HG02642 (cell line): ENCODE data around the gene TTYH3.

Source experiments
- ATAC-seq: cut with Tn5 transposase; IDR thresholded peaks from one replicate; pipeline ENCODE4 v1.9.1; 2021; ENCODE audit warnings: mild to moderate bottlenecking; ENCODE audit not compliant: unreplicated experiment, poor library complexity

The TTYH3 gene

DNA sequence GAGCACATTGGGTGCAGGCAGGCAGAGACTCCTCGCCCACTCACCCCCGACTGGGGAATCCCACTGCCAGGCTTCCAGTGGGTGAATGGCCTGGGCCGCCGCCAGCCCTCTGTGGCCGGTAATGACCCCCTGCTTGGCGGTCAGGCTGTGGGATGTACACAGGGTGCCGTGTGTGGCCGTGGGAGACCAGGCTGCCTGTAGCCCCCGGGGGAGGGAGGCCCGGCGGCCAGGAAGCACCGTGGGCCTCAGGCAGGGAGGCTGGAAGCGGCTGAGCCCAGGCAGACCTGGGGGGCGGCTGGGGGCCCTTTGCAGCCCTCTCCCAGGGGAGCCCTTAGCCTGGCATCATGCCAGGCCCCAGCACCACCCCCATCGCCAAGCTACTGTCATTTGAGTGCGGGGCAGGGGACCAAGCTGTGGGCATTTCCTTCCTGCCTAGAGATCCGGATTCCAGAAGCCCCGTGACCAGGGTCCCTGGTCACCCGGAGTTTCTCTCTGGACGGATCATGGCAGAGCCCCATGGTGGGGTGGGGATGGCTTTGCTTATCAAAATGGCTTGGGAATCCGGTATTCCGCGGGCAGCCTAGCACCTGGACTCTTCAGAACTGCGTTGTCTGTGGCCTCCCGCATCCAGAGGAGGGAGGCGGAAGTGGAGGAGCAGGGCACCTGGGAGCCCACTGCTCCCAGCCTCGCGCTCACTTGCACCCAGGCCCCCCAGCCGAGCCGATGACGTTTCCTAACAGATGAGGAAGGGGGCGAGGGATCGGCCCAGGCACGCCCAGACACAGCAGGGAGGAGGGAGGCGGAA, 1.1 kb downstream of the TTYH3 start:
- ATAC-seq, result no peak

DNA sequence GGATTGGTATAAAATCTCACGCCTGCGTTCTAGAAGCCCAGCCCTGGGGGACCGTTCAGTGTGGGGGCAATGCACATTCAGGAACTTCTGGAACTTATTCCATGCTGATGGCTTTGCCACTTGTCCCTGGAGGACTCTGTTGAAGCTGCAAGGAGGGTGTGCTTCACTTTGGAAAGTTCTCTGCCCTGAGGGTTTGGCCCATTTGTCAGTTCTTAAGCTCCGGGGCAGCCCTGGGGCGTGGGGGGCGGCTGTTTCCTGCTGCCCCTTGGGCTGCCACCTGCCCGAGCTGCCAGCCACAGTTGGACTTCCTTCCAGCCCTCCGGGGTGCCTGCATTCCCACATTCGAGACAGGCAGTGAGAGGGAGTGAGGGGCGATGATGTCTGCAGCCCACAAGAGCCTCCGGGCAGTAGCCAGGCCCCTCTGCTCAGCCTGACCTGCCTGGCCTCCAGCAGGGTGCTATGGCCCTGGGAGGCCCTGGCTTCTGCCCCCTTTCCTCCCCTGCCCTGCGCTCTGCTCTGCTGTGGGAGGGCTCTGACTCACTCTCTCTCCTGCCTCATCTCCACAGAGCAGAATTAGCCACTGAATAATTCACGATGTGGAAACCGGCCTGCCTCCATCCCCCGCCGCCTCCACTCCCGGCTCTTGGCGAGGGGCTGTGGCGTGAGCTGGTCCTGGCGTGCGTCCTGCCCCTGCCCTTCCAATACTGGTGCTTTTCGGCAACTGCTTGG, 1.9 kb downstream of the TTYH3 start:
- no peak for ATAC-seq

DNA sequence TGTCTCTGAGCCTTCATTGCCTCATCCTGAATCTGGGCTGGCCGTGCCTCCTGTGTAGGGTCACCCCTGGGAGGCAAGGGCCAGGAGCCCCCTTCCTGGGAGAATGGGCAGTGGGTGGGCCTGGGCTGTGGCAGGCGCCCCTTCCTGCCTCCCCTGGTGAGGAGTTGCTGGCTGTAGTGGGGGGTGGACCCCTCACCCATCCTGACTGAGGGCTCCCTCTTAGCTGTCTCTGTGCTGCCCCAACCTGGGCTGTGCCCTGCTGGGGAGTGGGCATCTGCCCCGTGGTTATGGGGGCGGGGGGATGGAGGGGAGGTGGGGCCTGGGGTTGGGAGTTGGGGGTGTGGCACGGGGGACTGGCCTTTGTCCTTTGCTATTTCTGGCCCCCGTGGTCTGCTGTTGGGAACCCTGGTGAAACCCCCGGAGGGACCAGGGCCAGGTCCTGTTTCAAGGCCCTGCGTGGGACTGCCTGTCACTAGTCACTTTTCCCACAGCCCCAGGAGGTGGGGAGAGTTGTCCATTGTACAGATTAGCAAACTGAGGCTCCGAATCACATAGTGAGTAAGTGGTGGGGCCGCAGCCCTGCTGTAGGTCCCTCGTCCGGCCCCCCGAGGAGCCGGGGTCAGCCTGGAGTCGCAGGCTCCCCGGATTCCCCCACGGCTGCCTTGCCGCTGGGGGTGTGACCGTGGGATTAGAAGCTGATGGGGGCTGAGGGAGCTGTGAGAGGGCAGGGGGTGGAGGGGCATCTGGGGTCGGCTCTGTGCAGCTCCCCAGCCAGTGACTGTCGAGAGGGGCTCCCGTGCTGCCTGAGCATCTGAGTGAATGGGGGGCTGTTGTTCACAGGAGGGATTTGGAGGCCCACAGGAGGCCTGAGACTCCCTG, 2.7 kb downstream of the TTYH3 start:
- no peak for ATAC-seq

DNA sequence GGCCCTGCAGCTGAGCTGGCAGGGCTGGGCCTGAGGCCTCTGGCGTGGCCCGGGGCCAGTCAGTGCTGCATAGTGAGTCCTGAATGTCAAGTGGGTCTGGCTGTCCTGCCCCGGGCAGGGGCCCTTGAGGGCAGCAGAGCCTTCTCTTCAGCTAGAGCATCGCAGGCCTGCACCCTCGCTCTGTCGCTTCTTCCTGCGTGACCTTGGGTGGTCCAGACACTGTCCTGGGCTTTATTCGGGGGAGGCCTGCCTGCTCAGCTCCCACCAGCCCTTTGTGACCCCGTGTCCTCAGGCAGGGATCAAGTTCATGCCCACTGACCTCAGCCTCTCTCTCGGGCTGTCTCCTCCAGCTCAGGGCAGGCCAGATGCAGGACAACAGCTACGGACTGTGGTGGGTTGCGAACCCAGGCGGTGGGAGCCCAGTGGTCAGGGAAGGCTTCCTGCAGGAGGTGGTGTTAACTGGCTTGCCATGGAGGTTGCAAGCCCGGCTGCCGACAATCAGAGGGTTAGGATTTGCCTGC, 3.4 kb downstream of the TTYH3 start:
- no peak for ATAC-seq

DNA sequence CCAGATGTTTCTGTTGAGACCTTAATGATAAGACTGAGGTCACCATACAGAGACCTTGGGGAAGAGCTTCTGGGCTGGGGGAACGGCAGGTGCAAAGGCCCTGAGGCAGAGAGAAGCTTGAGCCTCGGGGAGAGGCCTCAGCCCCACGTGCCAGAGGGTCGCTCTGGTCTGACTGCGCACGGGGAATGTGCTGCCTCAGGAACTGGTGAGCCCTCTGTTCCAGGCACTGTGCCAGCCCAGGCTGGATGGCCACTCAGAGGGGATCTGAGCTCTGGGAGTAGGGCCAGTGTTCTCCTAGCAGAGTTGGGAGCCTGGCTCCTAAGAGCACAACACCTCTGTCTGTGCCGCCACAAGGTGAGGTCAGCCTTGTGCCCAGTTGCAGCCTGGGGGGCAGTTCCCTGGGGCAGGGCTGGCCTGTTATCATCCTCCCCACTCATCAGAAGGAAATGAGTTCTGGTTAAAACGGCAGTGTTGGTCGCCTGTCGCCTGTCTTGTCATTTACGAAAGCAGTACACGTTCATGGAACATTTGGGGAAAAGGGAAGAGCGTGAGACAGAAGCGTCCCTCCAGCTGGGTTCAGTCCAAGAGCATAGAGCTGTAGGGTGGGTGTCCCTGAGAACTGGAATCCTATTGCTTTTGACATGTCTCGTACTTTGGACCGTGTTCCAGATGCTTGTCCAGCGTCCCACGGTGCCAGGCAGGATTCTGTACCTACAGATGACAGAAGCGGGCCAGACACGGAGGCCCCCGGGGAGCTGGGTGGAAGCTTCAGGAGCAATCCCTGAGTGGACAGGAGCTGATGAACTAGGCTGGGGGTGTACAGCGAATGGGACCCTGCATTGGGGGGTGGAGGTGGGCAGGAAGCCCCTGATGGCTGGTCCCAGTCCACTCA, 4.3 kb downstream of the TTYH3 start:
- ATAC-seq, result no peak

DNA sequence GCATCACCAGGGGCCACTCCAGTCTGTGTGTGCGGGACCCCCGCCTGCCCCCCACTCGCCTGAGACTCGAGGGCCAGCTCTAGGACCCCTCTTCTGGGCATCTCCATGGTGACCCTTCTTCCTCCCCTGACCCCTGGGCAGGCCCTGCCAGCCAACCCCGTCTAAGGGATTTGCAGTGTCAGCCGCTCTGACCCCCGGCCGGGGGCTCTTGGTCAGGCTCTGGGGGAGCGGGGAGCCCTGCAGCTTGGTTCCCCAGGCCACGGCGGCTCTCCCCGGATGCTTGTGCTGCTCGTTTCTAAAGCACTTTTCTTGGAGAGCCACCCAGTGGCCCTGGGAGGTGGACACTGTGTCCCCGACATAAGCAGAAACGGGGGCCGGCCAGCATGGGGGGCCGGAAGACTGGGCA, 5.3 kb downstream of the TTYH3 start:
- ATAC-seq, result no peak

DNA sequence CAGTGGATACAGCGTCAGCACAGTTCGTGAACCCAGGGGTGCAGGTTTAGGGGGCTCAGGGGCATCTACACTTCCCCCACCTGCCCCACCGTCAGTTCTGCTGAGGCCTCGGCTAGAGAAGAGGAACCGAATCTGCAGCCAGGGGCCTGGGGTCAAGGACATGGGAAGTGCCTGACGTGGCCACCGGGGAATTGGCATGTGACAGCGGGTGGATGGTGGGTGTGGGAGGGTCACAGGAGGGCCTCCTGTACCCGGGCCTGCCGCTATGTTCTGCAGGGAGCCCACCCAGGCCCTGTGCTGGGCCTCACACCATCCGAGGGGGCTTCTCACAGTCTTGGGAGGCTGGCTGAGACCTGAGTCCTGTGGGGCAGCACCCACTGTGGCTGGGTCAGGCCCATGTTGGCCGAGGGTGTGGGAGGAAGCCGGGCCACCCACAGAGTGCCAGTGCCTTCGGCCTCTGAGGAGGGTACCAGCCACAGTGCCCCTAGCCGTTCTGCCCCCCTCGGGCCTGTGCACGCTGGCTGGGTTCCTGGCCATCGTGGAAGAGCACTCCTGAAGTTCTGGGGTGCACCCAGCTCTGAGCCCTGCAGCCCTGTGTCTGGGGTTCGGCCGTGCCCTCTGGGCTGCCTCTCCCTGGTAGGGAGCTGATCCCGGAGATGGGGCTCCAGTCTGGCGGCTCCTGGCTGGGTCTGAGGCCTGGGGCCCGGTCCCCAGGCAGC, 5.9 kb downstream of the TTYH3 start:
- ATAC-seq, result no peak

DNA sequence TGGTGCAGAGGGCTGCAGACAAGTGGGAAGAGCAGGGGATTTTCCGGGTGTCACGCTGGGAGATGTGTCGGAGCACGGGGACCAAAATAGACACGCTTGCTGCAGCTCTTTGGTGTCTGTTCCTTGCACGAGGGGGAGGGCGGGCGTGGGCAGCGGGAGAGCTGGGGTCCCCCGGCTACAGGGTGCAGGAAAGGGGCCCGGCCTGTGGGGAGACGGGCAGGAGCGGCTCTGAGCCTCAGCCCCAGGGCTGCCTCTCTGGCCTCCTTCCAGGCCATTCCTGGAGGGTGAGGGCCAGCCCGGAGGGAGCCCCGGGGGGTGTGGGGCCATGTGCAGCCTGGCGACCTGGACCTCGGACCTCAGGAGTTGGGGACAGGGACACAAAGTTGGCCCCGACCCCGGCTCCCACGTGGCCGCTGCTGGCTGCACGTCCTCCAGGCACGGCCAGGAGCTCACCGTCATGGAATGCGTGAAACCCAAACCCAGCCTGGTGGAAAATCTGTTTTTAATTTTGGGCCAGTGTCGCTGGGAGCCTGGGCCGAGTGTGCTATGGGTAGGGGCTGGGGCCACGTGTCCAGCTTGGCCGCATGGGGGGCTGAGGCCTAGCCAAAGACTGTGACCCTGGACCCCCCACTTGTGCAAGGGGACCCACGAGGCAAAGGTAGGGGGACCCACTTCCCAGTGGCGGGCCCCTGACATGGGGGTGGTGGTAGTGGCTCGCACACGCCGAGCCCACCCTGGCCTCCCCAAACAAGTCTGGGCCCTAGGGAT, 6.6 kb downstream of the TTYH3 start:
- no peak for ATAC-seq

DNA sequence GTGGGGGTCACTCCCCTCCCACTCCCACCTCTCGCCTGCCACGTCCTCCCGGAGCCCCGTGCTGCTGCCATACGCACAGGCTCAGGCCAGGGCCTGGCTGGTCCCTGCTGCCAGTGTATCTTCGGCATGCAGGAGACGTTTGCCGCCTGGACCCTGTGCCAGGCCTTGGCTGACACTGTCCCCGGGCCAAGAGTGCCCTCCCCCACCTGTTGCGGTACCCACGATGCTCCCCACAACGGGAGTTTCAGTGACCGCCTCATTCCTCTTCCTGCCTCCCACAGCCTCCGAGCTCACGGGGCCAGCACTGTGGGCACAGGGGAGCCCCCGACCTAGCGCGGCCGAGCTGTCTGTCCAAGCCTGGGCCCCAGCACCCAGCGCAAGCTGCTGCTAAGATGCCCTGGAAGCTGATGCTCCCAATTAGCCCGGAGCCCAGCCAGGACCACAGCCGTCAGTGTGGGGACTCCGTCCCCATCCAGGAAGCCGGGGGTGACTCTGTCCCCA, 7.4 kb downstream of the TTYH3 start:
- no peak for ATAC-seq

DNA sequence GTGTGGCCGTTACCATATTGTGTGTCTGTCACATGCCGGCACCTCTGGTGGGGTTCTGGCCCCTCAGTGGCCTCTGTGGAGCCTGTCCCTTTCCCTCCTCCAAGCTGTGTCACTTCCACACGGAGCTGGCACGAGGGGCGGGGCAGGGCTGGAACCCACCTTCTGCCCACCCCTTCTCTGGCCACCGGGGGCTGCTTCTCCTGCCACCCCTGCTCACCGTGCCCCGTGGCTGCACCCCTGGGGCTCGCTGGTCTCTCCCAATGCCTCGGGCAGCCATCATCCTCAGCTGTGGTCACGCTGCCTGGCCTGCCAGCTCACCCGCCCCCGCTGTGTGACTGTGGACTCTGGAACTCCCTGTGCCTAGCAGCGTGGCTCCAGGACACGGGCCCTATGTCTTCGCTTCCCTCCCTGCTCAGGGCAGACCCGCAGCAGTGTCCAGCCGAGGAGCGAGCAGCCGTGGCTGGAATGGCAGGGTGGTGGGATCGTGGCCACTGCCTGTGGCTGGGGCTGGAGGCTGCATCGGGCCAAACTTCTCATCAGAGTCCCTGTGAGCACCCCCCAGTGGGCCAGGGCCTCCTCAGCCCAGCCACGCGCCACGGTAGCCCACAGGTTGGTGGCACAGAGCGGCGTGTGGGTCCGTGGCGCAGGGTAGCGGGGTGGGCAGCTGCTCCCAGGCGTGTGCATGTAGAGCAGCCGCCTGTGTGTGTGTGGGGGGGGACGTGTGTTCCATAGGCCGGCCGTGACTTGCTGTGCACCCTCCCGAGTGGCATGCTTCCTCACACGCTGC, 8.1 kb downstream of the TTYH3 start:
- no peak for ATAC-seq

DNA sequence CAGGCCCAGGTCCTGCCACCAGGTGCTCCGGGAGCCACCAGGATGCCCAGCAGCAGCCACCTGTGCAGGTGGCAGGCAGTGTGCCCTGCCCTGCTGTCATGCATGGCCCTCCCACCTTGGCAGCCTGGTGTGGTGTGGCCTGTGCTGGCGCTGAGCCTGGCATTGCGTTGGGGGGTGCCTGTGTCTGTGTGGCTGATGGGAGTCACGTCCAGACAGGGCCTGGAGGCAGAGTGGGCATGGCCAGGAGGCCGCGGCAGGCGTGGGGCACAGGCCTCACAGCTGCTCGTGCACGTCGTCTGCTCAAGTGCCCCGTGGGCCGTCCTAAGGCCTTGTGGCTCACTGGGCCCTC, 8.7 kb downstream of the TTYH3 start:
- no peak for ATAC-seq

DNA sequence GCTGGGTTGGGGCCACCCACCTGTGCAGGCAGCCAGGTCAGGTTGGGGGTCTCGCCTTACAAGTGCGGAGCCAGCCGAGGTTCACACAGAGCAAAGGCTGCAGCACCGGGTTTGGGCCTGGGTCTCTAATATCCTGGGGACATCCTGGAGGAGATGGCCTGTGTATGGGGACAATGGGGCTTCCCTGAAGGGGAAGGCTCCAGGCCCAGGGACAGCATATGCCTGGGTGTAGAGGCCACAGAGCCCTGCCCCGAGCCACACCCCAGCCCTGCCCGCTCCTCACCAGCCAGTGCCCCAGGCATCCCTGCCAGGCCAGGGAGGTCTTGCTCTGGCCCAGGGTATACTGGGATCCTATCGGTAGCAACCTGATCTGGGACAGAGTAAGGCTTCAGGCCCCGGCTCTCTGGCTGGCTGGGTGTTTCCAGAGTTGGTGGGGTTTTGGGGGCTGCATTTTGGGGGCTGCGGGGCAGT, 9.1 kb downstream of the TTYH3 start:
- no peak for ATAC-seq

DNA sequence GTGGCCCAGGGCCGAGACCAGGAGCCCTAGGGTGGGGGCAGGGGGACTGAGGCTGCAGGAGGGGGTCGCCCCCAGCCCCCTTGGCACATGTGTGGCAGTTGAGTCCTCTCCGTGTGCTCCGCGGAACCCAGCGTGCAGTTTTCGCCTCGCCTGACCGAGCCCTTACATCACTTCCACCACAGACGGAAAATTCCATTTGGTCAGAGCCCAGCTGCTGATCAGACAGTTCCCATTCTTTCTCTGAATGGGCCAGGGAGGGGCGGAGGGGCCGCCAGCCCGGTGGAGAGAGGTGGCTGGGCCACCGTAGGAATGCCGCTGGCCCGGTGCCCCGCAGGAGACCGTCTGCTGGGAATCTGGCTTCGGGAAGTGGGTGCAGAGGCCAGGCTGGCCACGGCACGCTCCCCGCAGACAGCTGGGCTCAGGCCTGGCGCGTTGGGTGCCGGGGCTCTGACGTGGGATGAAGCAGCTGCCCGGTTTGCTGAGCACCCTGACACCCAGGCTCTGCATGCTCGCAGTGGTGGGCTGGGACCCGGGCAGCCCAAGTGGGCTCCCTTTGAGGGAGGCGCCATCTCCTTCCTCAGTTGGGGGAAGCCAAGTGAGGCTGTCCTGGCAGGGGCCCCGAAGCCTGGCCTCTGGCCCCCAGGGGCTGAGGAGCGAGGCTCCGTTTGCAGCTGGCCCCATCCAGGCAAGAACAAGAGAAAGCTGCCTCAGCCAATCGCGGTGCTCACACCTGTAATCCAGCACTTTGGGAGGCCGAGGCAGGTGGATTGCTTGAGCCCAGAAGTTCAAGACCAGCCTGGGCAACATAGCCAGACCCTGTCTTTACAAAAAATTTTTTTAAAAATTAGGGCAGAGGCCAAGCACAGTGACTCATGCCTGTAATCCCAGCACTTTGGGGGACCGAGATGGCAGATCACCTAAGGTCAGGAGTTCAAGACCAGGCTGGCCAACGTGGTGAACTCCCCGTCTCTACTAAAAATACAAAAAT, 9.9 kb downstream of the TTYH3 start:
- peak; percentile 33 for ATAC-seq

DNA sequence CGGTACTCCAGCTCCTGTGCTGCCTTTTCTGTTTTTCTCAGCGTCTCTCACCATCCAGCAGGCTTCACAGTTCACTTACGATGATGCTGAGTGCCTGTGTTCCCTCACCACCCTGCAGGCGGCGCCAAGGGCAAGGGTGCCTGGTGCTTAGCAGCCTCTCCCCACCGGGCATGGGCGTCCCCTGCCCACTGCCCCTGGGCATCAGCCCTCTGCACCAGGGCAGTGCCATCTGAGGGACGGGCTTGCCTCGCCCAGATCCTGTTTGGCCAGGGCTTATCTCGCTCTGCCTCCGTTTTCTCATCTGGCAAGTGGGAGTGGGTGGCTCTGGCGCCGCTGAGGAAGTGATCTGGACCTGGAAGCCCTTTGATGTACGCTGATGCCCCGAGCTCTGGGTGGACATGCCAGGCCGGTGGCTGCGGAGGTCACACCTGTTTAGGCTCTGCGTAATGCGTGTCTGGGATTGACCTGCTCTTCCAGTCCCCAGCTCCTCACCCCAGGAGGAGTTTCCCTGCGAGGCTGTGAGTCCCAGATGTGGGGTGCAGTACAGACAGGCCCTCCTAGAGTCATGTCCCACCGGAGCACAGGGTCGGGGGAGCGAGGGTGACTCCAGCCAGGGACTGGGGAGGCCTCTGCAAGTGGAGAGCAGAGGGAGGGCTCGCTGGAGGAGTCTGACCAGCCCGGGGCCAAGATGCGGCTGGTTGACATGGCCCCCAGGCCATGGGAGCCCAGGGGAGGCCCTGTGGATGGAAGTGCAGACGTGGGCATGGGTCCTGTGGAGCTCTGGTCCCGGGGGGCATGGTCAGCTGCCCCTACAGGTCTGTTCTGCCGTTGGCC, 11.8 kb downstream of the TTYH3 start:
- no peak for ATAC-seq

DNA sequence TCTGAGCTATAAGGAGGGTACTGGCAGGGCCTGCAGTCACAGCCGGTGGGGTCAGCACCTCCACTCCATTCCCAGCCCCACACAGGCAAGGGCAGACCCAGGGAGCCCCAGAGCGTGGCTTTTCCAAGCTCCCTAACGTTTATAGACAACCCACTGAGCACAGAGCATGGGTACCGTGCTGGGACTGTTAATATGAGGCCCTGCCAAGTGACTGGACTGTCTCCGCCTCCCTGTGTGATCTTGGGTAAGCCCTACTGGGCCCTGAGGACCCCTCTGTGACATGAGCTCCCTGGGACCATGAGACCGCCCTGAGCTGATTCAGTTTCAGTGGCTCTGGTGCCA, 12.4 kb downstream of the TTYH3 start:
- ATAC-seq, result no peak
